Activated CD4-positive, alpha-beta T cell treated with anti-CD3 and anti-CD28 coated beads, Interleukin-2, amount 50 U/mL, for 1 hour (primary cell): ENCODE results near the gene CDSN.
"Not testable (repeated sequence)": the region's sequence is repeated elsewhere in the genome, so short reads cannot be mapped to it uniquely, and the experiment has no call there.

ENCODE experiments used
- DNase-seq: peaks from one replicate; pipeline ENCODE4 v3.0.0-alpha.2; 2020

CDSN gene, protein sequence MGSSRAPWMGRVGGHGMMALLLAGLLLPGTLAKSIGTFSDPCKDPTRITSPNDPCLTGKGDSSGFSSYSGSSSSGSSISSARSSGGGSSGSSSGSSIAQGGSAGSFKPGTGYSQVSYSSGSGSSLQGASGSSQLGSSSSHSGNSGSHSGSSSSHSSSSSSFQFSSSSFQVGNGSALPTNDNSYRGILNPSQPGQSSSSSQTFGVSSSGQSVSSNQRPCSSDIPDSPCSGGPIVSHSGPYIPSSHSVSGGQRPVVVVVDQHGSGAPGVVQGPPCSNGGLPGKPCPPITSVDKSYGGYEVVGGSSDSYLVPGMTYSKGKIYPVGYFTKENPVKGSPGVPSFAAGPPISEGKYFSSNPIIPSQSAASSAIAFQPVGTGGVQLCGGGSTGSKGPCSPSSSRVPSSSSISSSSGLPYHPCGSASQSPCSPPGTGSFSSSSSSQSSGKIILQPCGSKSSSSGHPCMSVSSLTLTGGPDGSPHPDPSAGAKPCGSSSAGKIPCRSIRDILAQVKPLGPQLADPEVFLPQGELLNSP

DNA sequence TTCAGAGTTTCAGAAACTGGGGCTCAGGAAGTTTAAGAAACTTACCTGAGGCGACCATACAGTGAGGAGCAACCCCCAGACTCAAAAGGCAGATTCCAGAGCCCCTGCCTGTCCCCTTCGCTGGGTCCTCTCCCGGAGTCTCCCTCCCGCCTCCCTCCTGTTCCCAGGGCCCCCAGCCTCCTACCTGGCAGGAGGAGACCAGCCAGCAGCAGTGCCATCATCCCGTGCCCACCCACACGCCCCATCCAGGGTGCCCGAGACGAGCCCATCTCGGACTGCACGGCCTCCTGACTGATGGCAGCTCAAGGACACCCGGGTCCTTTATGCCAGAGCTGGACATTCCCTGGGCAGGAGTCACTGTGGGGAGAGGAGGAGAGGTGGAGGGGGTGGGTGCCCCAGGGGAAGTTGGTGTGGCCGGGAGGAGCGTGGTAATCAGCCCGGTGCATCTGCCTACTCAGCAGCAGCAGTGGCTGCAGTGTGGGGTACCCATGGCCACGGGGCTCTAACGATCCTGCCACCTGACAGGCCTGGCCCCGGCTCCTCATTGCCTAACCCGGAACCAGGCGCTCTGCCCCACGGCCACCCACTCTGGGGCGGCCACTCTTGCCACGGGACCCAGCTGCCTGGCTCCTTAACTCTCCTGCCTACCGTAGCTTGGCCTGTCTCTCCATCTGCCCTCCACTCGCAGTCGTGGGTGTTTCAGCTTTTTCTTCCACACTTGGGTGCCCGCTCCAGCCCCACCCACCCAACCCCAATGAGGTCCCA is at the start of gene CDSN:
CDSN (minus strand) TSS at position 296 of the 765 bp plus-strand sequence; CDS start at position 269, 27 bp downstream.
- no peak for DNase-seq

DNA sequence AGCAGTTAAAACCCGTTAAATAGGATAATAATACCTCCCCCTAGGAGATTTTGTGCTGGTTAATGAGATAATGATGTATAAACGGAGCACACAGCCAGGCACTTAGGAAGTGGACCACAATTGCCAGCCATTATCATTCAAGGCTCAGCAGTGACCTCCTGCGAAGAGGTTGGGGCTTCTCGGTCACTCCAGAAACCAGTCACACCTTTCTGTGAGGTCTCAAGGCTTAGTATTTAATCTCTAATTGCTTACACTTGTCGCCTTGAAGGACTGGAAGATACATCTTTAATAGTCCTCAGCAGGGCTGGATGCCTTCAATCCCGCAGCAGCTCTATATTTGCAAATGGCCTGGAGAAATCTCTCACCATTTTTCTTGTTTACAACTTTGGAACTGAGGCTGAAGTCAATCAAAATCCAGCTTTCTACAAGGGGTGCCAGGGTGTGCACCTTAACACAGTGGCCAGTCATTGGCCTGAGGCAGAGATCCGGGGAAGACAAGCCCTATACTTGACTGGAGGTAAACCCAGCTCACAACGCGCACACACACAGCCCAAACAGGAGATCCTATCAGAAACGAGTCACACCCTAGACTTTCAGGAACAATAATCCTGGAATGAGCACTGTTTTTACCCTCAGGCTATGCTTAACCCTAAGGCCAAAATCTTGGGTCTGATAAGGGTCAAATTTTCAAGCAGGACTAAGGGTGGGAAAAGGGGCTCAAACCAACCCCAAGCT is 49.0 kb upstream of the CDSN start:
- no peak for DNase-seq

DNA sequence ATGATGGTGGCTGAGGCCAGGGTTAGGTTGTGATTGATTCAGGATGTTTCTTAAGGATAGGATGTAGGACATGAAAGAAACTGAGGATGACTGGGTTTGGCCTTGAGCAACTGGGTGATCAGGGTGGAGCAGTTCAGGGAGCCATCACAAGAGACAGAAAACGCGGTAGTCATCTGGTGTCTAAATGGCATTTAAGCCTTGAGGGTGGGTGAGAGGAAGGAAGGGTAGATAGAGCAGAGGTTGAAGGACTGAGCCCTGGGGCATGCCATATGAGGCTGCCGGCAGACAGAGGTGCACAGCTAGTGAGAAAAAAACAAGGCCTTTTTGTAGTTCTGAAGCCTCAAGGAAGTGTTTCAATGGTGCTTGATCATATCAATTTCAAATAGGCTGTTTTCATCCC is 48.4 kb upstream of the CDSN start:
- no peak for DNase-seq

DNA sequence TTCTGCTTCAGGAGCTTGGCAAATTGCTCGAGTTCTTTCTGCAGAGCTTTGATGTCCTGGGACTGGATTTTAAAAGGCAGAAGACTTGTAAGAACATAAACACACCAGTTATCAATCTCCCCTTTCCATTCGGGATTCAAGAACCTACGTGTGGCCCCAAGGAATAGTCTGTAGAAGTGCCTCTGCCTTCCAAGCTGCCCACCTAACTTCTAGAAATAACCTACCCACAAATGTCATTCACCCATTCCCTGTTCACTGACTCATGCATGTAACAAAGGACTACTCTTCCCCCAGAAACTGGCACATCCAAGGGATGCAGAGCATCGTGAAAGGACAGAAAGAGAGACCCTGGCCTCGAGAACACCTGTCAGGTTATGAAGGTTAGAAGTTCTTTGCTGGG is 45.7 kb upstream of the CDSN start:
- no peak for DNase-seq

DNA sequence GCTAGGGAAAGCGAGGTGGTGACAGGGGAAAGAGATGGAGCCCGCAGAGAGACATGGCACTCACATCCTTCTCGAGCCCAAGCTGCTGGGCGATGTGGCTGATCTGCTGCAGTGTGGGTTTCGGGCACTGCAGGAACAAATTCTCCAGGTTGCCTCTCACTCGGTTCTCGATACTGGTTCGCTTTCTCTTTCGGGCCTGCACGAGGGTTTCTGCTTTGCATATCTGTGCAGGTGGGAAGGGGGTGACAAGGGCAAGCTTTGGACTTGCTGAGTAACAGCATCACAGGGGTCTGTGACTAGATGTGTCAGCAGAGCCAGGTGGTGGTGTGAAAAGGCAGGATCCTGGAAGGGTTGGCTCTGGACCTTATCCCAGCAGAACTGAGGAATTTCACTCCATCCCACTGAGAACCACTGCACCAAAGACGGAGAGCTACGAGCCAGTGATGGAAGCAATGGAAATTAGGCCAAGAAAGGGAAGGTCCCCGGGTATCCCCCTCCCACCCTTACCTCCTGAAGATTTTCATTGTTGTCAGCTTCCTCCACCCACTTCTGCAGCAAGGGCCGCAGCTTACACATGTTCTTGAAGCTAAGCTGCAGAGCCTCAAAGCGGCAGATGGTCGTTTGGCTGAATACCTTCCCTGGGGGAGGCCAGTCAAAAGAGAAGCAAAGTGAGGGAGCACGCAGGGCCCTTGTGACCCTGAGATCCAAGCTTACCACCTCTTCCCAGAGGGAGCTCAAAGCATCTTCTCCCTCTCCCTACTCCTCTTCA is 45.0 kb upstream of the CDSN start:
- DNase-seq, result not testable (repeated sequence)

DNA sequence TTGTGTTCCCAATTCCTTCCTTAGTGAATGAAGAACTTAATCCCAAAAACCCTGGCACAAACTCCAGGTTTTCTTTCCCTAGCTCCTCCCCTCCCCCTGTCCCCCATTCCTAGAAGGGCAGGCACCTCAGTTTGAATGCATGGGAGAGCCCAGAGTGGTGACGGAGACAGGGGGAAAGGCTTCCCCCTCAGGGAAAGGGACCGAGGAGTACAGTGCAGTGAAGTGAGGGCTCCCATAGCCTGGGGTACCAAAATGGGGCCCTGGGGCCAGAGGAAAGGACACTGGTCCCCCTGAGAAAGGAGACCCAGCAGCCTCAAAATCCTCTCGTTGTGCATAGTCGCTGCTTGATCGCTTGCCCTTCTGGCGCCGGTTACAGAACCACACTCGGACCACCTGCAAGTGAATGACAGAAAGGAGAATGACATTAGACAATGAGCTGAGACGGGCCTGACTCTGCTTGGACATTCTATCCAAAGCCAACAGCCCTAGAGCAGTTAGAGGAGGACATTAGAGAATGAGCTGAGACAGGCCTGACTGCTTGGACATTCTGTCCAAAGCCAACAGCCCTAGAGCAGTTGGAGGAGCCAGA is 44.3 kb upstream of the CDSN start:
- not testable (repeated sequence) for DNase-seq

DNA sequence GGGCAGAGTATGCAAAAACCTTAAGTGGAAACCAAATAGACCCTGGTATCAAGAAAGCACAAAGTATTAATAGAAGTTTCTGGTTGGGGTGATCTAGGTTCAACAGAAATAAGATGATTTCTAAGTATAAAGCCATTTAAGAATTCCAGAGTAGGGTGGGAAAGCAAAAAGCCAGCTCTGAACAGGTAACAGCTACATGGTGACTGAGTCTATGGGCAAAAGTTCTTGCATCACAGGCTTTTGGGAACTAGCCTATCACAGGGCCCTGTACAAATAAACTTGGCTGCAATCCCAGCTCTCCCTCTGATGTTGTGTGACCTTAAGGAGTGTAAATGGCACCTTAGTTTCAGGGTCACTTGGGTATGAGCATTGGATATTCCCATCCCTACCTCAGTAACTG is 43.7 kb upstream of the CDSN start:
- DNase-seq, result no peak

DNA sequence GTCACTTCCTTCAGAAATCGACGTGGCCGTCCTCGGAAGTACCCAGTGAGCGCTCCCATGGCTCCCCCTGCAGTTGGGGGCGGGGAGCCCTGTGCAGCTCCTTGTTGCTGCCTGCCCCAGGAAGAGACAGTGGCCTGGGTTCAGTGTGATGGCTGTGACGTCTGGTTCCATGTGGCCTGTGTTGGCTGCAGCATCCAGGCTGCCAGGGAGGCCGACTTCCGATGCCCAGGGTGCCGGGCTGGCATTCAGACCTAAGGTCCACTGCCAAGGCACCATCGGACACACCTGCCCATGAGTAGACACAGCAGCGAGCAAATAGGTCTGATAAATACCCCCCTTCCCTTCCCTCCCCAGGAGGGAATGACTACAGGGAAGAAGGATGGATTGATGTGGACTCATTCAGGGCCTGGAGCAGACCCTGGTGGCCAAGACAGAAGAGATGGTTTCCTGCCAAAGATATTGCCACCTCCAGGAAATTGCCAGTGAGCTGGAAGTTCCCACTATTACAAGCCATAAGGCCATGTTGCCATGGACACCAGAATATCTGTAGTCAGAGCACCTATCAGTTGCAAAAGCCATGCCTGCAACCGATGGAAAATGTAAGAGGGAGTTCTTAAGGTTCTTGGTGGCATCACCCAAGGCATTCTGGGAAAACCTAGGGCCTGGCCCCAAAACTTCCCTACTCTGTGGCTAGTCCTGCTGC is 42.4 kb upstream of the CDSN start:
- no peak for DNase-seq

DNA sequence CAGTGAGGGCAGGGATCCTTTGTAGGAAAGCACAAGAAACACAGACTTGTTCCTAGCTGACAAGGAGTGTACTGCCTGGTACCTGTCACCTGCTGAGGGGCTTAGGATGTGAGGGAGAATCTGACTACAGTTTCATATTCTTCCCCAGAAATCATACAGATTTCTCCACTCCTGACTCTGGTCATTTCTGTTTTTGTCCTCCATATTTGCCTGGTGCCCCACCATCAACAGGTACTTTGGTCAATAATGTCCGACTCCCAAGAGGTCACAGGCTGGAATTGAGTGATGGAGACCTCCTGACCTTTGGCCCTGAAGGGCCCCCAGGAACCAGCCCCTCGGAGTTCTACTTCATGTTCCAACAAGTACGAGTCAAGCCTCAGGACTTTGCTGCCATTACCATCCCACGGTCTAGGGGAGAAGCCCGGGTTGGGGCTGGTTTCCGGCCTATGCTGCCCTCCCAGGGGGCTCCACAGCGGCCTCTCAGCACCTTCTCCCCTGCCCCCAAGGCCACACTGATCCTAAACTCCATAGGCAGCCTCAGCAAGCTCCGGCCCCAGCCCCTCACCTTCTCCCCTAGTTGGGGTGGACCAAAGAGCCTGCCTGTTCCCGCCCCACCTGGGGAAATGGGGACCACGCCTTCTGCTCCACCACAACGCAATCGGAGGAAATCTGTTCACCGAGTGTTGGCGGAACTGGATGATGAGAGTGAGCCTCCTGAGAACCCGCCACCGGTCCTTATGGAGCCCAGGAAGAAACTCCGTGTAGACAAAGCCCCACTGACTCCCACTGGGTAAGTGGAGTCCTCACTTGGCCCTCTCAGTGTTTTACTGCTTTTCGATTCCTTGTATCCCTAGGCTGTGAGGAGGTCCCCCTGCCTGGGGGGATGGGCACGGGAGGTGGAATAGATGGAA is 41.2 kb upstream of the CDSN start:
- DNase-seq, result no peak

DNA sequence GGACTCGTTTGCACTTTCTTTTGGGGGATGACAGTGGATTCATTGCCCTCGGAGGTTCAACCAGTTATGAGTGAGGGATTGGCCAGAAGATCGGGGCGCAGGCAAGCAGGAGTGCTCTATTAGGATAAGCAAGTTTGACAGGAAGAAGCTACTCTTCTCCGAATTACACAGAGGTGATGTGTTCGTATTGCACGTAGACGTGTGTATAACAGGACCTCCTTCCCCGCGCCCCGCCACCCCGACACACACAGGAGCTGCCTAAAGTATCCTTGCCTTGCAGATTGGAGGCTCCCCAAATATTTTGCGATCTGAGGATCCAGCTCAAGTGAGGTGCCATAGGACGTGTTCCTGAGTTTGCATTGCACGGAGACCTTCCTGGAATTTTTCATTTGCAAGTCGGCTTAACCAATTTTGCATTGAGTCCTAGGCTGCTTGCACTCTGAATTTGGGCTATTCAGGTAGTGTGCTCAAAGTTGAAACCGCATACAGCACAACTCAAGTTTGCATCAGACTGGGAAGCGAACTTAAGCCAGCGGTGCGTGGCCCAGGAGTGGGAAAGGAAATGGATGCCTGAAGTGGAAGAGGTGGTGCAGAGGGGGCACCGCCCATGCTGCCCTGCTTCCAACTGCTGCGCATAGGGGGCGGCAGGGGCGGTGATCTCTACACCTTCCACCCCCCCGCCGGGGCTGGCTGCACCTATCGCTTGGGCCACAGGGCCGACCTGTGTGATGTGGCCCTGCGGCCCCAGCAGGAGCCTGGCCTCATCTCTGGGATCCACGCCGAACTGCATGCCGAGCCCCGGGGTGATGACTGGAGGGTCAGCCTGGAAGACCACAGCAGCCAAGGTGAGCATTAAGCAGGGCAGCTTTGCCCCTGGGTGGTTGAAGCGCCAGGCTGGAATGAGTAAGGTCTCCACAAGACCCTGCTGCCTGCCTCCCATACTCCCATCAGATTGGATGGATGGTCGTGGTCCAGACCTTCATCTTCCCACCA is 38.9 kb upstream of the CDSN start:
- no peak for DNase-seq

DNA sequence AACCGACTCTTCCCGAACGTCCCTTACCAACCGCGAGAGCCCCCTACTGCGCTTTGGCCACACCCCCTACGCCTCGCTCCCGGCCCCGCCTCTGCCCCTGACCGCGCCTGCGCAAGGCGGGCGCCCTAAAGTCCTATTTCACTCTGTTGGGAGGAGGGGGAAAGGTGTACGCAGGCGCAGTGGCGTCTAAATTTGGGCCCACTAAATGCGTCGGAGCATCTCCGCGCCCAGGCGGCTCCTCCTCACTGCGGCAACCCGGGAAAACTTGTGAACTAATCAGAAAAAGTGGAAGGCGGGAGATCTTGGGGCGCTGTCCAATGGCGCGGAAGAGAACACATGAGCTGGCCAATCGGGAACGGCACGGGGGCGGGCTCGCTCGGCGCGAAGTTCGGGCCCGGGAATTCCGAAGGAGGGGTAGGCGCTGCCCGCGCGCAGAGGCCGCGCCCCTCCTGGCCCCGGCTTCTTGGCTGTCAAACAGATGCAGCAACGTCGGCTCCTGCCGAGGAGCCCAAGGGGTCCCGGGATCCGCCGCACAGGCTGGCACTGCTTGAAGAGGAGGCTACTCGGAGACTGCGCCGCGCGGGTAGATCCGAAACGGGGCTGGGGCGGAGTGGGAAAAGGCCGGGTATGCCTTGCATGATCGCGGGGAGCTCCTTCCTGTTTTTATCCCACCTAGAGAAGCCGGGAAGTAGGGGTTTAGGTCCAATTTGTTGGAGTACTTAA is 38.1 kb upstream of the CDSN start, which contains the start of gene TCF19:
TCF19 (plus strand) TSS at position 450 of the 723 bp plus-strand sequence. CDS start 881 bp downstream, outside the sequence.
- DNase-seq, result peak; percentile 99

DNA sequence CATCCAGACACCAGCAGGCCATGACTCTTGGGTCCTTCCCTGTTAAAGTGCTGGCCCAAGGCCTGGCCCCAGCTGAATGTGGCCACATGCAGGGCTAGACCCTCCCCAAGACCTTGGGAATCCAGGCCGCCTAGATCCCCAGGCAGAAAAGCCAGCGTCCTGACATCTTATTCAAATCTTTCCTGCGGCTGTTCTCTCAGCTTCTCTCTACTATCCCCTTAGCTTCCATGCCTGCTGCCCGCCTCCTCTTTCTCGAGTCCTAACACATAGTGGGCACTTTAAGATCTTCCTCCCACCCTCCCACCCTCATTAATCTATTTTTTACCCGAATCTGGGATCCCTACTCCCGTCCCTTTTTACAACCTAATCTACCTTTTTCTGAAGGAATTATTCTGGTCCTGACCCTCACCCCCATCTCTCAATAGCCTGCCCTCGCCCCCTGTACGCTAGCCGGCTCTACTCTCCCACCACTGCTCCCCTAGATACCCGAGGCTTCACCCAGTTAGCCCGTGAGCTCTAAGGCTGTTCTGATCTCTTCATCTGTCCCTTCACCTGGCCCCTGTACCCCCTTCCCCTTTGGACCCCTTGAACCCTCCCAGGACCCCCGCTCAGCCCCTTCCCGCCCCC is 37.4 kb upstream of the CDSN start, which contains the start of gene CCHCR1:
CCHCR1 (minus strand) TSS at position 290 of the 627 bp plus-strand sequence; CDS start at position 88, 202 bp downstream.
- no peak for DNase-seq

DNA sequence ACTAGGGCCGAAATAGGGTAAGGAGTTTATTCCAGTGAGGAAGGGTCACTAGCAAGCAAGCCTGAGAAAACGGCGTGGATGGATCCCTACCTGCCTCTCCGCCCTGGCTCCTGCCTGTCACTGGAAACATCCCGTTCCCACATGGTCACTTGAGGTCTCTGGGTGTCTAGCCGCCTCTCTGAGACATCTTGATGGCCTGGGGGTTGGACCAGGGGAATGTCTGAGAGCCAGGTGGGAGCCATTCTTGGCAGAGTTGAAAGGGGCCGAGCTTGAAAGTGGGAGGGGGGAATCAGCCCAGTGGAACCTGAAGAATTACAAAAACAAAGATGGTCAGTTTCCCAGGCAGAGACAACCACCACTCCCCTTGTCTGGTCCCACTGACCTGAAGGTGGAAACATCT is 36.4 kb upstream of the CDSN start:
- no peak for DNase-seq

DNA sequence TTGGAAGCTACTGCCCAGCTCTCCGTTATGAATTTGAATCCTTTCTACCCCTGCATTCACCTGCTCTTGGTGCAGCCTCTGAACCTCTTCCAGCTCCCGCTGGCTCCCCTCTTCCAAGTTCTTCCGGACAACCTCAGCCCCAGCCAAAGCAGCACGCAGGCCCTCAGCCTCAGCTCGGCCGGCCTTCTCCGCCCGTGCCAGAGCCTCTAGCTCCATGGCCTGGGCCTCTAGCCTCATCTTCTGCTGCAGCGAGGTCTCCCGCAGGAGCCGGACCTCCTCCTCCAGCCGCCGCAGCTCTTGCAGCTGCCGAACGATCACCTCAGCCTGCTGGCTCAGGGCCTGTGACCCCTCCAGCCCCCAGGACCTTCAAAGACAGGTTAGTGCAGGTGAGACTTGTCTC is 34.2 kb upstream of the CDSN start:
- no peak for DNase-seq

DNA sequence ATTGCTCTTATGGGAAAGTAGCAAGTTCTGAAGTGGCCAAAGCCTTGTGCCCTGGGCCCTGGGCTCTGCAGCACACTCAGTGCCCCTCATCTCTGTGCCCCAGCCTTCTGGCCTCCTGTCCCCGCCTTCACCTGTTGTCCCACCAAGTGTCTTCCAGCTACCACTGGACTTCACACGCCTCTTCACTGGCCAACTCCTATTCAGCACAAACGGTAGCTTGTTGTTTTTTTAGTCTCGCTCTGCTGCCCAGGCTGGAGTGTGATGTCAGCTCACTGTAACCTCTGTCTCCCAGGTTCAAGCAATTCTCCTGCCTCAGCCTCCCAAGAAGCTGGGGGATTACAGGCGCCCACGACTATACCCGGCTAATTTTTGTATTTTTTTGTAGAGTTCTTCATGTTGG is 32.5 kb upstream of the CDSN start:
- no peak for DNase-seq

DNA sequence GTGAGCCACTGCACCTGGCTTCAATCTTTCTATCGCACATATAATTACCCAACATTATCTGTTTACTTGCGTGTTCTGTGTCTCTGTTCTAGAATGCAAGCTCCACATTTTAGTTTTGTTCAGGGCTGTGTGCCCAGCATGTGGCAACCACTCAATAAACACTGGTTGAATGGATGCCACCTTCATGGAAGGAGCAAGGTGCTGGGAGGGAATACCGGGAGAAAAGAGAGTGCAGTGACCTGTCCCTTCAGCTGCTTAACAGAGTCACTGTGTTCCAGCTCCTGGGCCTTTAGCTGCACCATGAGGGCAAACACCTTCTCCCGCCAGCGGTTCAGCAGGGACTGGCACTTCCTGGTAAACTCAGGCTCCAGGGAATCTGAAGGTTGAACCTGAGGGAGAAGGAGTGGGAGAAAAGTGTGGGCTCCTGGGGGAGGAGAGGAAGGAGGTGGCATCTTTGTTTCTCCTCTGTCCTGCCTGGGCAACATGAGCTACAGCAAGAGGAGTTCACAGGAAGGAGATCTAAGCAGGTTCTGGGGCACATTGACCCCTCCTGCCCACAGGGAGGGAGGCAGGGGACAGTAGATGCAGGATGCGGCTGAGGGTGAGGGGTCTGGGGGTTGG is 29.7 kb upstream of the CDSN start:
- no peak for DNase-seq

DNA sequence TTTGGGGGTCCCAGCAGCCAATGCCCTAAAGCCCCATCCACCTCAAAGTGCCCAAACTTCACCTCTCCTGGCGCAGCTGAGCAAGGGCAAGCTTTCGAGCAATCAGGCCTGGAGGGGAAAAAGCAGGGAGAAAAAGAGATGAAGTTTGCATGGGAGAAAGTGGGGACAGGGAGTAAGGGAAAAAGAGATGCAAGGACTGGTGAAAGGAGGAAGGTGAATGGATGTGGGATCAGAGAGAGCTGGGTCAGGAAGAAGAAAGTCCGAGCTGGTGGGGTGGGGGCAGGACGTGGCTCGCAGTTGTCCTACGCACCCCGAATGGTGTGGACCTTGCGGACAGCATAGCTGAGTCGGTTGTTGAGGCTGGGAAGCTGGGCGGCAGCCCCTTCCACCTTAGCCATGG is 25.1 kb upstream of the CDSN start:
- no peak for DNase-seq
